OCI-LY3 (cell line): ENCODE measurements around the gene LRP1B.

Experiments
- CTCF ChIP-seq: fragments of 200-600, 300-600 bp; sonication (generic); IDR thresholded peaks from 2 replicates; pipeline ENCODE4 v1.5.1; 2014; ENCODE audit warnings: antibody characterized with exemption, low read length, low read depth
- EZH2phosphoT487 ChIP-seq: fragments of 200-600 bp; shearing (Covaris generic); IDR thresholded peaks from 2 replicates; pipeline ENCODE4 v1.6.1; 2018; ENCODE audit warnings: antibody characterized with exemption, mixed run types, low read depth

GRCh38 chr2:141709756-141710155 is 421.1 kb downstream of the LRP1B start:
- no peak for TF ChIP-seq CTCF
- TF ChIP-seq EZH2phosphoT487, result no peak
